ENCODE measurements around the gene PFKL. TPM values are rescaled to one million over a fixed set of nuclear protein-coding genes. Genes with fewer than 3 reads are reported as not detected.

The PFKL gene
- total RNA-seq, 1 experiment from 2014 or later, result 90.2 TPM

DNA sequence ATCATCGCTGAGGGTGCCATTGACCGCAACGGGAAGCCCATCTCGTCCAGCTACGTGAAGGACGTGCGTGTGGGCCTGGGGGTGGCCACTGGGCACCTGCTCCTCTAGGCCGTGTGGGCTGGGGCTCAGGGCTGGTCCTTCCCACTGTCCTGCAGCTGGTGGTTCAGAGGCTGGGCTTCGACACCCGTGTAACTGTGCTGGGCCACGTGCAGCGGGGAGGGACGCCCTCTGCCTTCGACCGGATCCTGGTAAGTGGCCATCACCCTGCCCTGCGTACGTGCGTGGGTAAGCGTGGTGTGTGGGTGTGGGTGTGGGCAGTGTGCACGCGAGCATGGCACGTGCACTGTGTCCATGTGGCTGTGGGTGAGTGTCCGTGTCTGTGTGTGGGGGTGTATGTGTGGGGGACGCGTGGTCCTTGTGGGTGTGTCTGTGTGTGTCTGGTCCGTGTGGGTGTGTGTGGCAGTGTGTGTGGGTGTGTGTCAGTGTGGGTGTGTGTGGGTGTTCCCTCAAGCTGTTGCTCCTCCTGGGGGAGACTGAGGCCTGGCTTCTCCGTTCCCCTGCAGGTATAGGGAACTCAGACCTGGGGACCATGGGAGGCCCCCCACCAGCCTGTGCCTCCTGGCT lies 16.5 kb downstream of the PFKL start:
- ChIA-PET CTCF (no interaction called here), POLR2A (no interaction called here)
- Mint-ChIP-seq H3K27me3 (ENCODE audit: insufficient read depth, unreplicated experiment) (no peaks in the 10 kb centered on the region), H3K36me3 (ENCODE audit: insufficient read depth, unreplicated experiment) (peaks cover 13% of the 10 kb centered on the region), H3K9me3 (ENCODE audit: unreplicated experiment) (no peaks in the 10 kb centered on the region), H3K27ac (ENCODE audit: low read depth, unreplicated experiment) (no peak overlapping the region), H3K4me3 (ENCODE audit: unreplicated experiment) (no peak overlapping the region), H3K4me1 (ENCODE audit: insufficient read depth, unreplicated experiment) (no peaks in the 10 kb centered on the region)
- no TSS peak for BruUV-seq (replicated peaks)
- intact Hi-C loops (cut with micrococcal nuclease), result no loop called here
- DNase-seq (ENCODE audit: unreplicated experiment), result no peak
- TF ChIP-seq, protein P1, sequence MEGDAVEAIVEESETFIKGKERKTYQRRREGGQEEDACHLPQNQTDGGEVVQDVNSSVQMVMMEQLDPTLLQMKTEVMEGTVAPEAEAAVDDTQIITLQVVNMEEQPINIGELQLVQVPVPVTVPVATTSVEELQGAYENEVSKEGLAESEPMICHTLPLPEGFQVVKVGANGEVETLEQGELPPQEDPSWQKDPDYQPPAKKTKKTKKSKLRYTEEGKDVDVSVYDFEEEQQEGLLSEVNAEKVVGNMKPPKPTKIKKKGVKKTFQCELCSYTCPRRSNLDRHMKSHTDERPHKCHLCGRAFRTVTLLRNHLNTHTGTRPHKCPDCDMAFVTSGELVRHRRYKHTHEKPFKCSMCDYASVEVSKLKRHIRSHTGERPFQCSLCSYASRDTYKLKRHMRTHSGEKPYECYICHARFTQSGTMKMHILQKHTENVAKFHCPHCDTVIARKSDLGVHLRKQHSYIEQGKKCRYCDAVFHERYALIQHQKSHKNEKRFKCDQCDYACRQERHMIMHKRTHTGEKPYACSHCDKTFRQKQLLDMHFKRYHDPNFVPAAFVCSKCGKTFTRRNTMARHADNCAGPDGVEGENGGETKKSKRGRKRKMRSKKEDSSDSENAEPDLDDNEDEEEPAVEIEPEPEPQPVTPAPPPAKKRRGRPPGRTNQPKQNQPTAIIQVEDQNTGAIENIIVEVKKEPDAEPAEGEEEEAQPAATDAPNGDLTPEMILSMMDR (IDR thresholded peaks at IDR 0.05; ENCODE audit: unreplicated experiment), result no peak

DNA sequence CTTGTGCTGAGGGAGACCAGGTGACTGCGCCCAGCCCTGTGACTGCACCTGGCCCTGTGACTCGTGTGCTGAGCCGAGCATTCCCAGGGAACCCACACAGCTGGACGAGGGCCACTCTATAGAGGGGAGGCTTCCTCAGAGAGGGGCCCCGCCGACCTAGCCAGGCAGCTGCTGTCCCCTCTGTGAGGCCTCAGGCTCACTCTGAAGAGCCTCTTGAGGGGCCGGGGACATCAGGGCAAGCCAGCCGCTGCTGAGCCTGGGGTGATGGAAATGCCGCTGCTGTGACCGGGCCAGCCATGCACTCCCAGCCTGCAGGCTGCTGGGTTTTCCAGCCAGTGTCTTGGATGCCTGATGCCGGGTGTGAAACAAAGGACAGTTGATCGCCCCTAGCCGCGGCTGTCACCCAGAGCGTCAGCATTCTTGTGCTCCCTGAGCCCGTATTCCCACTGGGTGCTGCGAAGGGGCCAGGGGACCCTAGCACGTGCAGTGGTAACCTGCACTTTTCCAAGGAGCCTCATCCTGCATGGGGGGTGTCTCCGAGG lies 17.5 kb downstream of the PFKL start:
- Mint-ChIP-seq H3K27me3 (ENCODE audit: insufficient read depth, unreplicated experiment) (no peaks in the 10 kb centered on the region), H3K4me3 (ENCODE audit: unreplicated experiment) (no peak overlapping the region), H3K36me3 (ENCODE audit: insufficient read depth, unreplicated experiment) (peaks cover 12% of the 10 kb centered on the region), H3K9me3 (ENCODE audit: unreplicated experiment) (no peaks in the 10 kb centered on the region), H3K4me1 (ENCODE audit: insufficient read depth, unreplicated experiment) (no peaks in the 10 kb centered on the region), H3K27ac (ENCODE audit: low read depth, unreplicated experiment) (no peak overlapping the region)
- ChIA-PET CTCF (interaction anchor here (1.4 kb wide), 1 partner anchor 12 kb away, joined by 3 read pairs; no protein-coding TSS in a partner anchor), POLR2A (no interaction called here)
- DNase-seq (ENCODE audit: unreplicated experiment), result no peak
- no TSS peak for BruUV-seq (replicated peaks)
- TF ChIP-seq, protein P1 (IDR thresholded peaks at IDR 0.05; ENCODE audit: unreplicated experiment), result no peak
- intact Hi-C loops (cut with micrococcal nuclease), result no loop called here

- Mint-ChIP-seq H3K9me3 (ENCODE audit: unreplicated experiment) (no peaks in the 10 kb centered on the region), H3K4me3 (ENCODE audit: unreplicated experiment) (no peak overlapping the region), H3K36me3 (ENCODE audit: insufficient read depth, unreplicated experiment) (peaks cover 12% of the 10 kb centered on the region), H3K27ac (ENCODE audit: low read depth, unreplicated experiment) (no peak overlapping the region), H3K27me3 (ENCODE audit: insufficient read depth, unreplicated experiment) (no peaks in the 10 kb centered on the region), H3K4me1 (ENCODE audit: insufficient read depth, unreplicated experiment) (no peaks in the 10 kb centered on the region)
- intact Hi-C loops (cut with micrococcal nuclease), result no loop called here
- POLR2A ChIA-PET, result no interaction called here
- BruUV-seq (replicated peaks), result no TSS peak
- no peak for DNase-seq (ENCODE audit: unreplicated experiment)
- CTCF ChIA-PET, result interaction anchor here (1.4 kb wide), 1 partner anchor 13 kb away, joined by 3 read pairs; no protein-coding TSS in a partner anchor
- TF ChIP-seq, protein P1 (IDR thresholded peaks at IDR 0.05; ENCODE audit: unreplicated experiment), result no peak
Observed at GRCh38 chr21:44317871-44318270, 18.0 kb downstream of the PFKL start.

- no TSS peak for BruUV-seq (replicated peaks)
- H3K27ac Mint-ChIP-seq (ENCODE audit: low read depth, unreplicated experiment), result no peak overlapping the region
- CTCF ChIA-PET, result interaction anchor here (1.4 kb wide), 1 partner anchor 14 kb away, joined by 3 read pairs; no protein-coding TSS in a partner anchor
- H3K4me3 Mint-ChIP-seq (ENCODE audit: unreplicated experiment), result no peak overlapping the region
- no peaks in the 10 kb centered on the region for H3K4me1 Mint-ChIP-seq (ENCODE audit: insufficient read depth, unreplicated experiment)
- POLR2A ChIA-PET, result interaction anchor here (0.6 kb wide), 1 partner anchor 9 kb away, joined by 3 read pairs; no protein-coding TSS in a partner anchor
- TF ChIP-seq, protein P1 (IDR thresholded peaks at IDR 0.05; ENCODE audit: unreplicated experiment), result no peak
- DNase-seq (ENCODE audit: unreplicated experiment), result no peak
- no peaks in the 10 kb centered on the region for H3K9me3 Mint-ChIP-seq (ENCODE audit: unreplicated experiment)
- peaks cover 11% of the 10 kb centered on the region for H3K36me3 Mint-ChIP-seq (ENCODE audit: insufficient read depth, unreplicated experiment)
- H3K27me3 Mint-ChIP-seq (ENCODE audit: insufficient read depth, unreplicated experiment), result no peaks in the 10 kb centered on the region
- intact Hi-C loops (cut with micrococcal nuclease), result no loop called here
Observed at GRCh38 chr21:44318489-44319285, 18.8 kb downstream of the PFKL start.
